GM18909 (cell line): ENCODE results near the gene SMIM9.
"Not testable (repeated sequence)": the region's sequence is repeated elsewhere in the genome, so short reads cannot be mapped to it uniquely, and the experiment has no call there.

ENCODE experiments used
- ATAC-seq: cut with Tn5 transposase; IDR thresholded peaks from one replicate; pipeline ENCODE4 v1.9.1; 2021; ENCODE audit warnings: mild to moderate bottlenecking; ENCODE audit not compliant: unreplicated experiment, poor library complexity

Gene SMIM9

DNA sequence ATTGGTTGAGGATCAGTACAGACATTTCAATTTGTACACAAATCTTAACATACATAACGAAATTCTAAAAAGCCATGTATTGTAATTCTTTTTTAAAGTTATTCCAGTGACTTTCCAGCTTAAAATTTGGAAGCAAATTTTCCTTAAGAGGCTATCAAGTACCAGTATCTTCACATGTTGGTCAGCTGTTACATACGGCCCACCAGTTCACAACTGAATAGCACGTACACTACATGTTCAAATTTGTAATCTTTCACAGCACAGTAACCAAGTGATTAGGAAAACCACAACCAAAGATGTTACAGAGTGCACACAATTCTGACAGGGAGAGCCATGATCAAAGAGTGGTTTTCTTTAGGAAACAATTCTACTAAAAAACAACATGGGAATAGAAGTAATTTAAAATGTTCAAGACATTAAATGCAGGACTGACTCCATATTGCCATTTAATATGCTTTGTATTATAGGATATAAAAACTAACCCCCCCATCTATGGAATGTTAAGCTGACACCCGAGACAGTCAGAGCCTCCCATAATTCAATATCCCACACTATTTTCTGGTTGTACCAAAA, 18.1 kb downstream of the SMIM9 start:
- not testable (repeated sequence) for ATAC-seq

GRCh38 chrX:154815274-154815818, 19.1 kb downstream of the SMIM9 start:
- no peak for ATAC-seq

GRCh38 chrX:154813801-154814200, 20.7 kb downstream of the SMIM9 start:
- ATAC-seq = no peak

- no peak for ATAC-seq
These were observed 21.9 kb downstream of the SMIM9 start for GRCh38 chrX:154812341-154813101.

DNA sequence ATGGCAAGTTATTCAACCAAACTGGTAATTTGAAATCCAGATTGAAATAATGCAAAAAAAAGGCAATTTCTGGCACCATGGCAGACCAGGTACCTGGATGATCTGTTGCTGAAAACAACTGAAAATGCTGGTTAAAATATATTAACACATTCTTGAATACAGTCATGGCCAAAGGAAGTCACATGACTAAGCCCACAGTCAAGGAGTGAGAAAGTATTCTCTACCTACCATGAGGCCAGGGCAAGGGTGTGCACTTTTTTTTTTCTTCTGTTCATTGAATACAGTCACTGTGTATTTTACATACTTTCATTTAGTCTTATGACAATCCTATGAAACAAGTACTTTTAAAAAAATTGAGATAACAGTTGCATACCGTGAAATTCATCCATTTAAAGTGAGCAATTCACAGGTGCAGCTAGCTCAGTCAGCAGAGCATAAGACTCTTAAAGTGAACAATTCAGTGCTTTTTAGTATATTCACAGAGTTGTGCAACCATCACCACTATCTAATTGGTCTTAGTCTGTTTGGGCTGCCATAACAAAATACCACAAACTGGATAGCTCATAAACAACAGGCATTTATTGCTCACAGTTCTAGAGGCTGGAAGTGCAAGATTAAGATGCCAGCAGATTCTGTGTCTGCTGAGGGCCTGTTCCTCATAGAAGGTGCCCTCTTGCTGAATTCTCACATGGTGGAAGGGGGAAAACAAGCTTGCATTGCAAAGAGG, 24.4 kb downstream of the SMIM9 start:
- no peak for ATAC-seq

- no peak for ATAC-seq
These were observed 27.5 kb downstream of the SMIM9 start for GRCh38 chrX:154806837-154807501.

DNA sequence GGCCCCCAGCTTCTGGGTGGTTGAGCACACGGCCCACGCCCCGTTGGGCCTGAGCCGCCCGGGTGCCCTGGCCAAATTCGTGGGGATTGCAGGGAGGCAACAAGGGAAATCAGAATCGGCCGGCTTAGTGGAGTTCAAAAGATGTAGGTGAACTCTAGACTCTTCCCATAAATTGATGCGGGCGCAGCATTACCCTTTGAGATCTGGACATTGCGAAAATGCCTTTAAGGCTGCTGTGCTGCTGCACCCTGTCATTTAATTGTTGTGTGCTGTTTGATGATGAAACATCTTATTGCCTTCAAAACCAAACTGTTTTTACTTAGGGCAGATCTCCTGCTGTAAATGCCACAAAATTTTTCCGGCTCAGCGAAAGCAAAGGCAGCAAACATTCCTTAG, 28.8 kb downstream of the SMIM9 start:
- ATAC-seq = no peak

DNA sequence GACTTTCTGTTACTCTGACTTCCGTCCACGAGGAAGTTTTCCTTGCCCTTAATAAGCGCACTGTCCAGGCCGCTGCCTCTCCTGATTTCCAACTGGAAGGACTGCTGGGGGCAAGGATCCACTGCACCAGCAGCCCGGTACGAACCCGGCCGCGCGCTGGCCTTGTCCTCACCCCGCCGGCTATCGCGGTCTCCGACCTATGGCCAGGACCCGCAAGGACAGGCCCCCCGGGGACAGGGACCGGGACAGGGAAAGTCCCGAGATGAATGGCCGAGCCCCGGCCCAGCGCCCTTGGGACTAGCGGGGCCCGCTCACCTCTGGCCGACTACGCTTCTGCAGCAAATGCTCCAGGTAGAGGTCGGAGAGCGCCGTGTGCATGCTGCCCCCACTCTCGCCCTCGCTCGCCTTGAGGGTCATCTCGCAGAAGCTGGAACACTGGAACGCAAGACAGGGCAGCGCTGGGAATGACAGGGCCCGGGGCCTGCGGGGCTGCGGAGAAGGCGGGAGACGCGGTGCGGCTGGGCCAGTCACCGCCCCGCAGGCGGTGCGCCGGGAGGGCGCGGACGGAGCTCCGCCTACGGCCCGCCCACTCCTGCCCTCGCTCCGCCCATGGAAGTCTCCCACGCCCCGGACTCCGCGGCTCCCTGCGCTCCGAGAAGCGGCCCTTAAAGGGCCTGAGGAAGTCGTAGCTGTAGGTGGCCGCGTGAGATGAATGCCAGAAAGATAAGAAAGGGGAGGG, 29.3 kb downstream of the SMIM9 start, which contains the start of gene MPP1:
Gene MPP1 (minus strand): TSS at position 529 of the 739 bp plus-strand sequence. CDS start 112 bp downstream, at position 417.
- peak; percentile 89 for ATAC-seq

DNA sequence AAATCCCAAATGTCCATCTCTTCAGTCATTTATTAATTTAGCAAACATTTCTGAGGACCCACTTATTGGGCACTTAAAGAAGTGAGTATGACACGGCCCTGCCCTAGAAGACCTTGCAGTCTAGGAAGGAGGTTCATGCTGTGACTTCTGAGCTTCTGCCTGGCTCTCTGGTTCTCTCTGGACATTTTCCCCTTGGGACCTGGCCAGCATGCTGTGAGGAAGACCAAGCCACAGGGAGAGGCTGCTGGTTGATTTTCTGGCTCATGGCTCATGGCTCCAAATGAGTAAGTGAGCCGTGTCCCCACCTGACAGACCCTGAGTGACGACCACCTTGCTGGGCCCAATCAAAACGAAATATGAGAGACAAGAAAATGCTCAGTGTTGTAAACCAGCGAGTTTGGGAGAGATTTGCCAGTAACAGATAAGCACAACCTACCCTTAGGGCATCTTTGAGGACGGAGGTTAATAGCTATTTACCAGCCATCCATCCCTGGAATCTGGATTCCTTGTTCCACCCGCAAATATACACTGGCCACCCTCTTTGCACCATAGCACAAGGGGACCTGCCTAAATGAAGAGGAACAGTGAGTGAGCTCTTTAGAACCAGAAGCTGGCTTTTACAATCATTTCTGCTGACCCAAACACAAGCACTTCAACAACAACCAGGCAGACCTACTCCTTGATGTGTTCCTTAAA, 30.1 kb downstream of the SMIM9 start:
- ATAC-seq = peak; percentile 11

DNA sequence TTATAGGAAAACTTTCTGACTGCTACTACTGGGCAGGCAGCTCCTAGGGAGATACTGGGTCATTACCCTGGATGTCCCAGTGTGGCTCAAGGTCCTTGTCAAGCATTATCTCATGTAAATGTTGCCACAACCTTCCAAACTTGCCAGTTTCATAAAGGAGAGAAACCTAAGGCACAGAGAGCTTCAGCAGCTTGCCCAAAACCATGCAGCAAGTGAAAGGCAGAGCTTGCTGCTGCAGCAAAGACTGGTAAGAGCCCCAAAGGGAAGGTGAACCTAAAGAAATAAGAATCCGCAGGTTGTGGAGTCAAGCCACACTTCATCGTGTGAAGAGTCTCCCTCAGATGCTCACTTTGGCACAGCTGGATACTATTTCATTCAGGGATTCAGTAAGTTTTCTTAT, 31.5 kb downstream of the SMIM9 start:
- ATAC-seq = no peak

DNA sequence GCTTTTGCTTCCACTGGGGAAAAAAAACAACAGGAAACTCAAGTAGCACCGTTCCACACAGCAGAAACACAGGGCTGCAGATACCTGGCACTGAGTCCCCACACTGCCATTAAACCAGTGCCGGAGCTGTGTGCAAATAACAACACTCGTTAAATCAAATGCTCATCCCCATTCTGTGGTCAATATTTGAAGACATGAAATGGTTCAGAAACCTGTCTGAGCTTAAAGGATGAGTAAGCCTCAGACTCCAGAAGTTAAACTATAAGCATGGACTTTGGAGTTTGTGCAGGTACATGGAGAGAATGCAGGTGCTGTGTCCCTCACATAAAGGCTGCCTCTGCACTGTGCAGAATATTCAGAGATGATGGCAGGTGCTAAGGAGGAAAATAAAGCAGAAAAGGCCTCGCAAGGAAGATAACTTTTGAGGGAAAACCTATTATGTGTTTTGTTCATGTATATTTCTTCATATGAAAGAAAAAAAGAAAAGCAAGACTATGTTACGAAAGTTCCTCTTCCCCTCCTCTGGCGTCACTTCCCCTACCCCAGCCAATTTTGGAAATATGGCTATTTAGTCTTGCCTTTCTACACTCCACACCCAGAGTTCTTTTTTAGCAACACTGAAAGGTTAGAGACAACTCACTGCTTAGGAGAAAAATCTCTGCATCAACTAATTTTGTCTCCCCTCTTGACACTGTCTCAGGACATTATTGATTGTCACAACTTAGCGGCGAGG, 33.8 kb downstream of the SMIM9 start:
- ATAC-seq = no peak

- no peak for ATAC-seq
These were observed 34.7 kb downstream of the SMIM9 start for GRCh38 chrX:154799556-154800348.

- ATAC-seq = no peak
These were observed 37.5 kb downstream of the SMIM9 start for GRCh38 chrX:154797006-154797405.

DNA sequence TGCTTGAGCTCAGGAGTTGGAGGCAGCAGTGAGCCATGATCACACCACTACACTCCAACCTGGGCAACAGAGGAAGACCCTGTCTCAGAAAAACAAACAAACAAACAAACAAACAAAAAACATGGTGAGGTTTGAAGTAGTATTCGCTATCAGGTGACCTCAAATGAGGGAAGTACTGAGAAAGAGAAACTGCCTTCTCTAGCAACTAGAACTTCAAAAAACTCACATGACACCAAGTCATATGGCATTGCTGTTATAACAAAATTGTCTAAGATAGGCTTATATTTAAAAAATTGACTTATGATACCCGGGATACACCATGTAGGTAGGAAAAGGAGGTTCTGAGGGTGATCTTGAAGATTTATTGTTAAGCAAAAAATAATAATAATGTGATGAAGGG, 39.4 kb downstream of the SMIM9 start:
- ATAC-seq = no peak

DNA sequence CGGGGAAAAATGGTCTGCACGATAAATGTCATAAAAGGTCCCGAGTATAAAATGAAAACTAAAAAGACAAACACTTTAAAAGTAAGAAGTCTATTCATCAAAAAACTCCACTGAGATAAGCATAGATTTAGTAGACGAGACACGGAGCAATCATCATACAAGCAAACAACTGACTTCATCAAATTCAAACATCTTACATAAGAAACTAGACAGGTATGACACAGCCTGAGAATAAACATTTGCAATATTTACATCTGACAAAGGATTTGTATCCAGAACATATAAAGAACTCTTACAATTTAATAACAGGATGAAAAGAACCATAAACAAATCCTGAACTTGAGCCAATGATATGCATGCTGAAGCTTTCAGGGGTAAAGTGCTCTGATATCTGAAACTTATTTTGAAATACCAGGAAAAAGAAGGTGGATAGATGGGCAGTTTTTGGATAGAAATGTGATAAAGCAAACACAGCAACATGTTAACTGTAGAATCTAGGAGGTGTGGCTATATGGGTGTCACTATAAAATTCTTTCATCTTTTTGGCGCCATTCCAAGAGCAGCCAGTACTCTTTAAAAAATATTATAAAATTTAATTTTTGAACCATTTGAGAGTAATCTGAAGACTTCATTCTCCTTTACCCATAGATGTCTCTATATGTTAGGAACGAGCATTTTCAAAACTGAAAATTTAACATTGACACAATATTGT, 41.2 kb downstream of the SMIM9 start:
- no peak for ATAC-seq

DNA sequence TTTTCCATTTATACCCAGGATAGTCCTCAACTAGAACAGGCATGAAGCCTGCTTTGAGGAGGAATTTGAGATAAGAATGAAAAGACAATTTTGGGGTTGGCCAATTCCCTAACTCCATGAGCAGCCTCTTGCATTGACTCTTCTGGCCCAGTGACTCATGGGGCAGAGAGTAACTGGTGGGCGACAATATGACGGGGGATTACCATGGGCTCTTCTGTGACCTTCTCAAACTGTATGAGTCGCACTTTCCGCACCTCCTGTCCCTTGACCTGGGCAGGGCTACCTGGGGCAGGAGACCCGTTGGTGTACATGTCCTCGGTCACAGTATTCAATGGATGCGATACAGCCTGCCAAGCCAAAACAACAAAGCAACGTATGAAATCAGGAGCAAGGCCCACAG, 42.5 kb downstream of the SMIM9 start:
- ATAC-seq = no peak

- ATAC-seq = no peak
These were observed 43.0 kb downstream of the SMIM9 start for GRCh38 chrX:154791467-154791866.
